Measurements from ENCODE around the gene PAK1IP1. TPM values are rescaled to one million over a fixed set of nuclear protein-coding genes. Genes with fewer than 3 reads are reported as not detected.

Gene PAK1IP1
- total and polyA plus RNA-seq, 2 experiments from 2014 or later = 22.8 to 28.1 TPM

GRCh38 chr6:10722820-10723566 lies 28.2 kb downstream of the PAK1IP1 start, which contains the start of gene TMEM14C:
TSS of gene TMEM14C (plus strand) at chr6:10723070. CDS start at chr6:10724614, 1,544 bp downstream.
- Histone ChIP-seq H3K4me1 (ENCODE audit: insufficient read depth) (peaks cover 14% of the 10 kb centered on the region; the same call in 1 of the 2 replicates), H3K79me2 (ENCODE audit: insufficient read depth) (peaks cover 49% of the 10 kb centered on the region), H3K9me3 (ENCODE audit: low read depth) (no peaks in the 10 kb centered on the region), H3K4me3 (peak within 1 kb of the TSS; percentile 96), H3K27ac (peak within 1 kb of the TSS; percentile 77), H3F3A (ENCODE audit: insufficient read depth) (peaks cover 12% of the 10 kb centered on the region; the same call in 1 of the 2 replicates), H3K36me3 (ENCODE audit: low read depth) (peaks cover 4% of the 10 kb centered on the region; the same call in 1 of the 2 replicates), H3K9ac (peak within 1 kb of the TSS; percentile 89), H4K20me1 (ENCODE audit: insufficient read depth) (no peaks in the 10 kb centered on the region), H3K4me2 (ENCODE audit: unreplicated experiment) (peak within 1 kb of the TSS; percentile 85), H3K9me2 (ENCODE audit: insufficient read depth) (no peaks in the 10 kb centered on the region), H3K27me3 (replicated peaks; ENCODE audit: insufficient read depth) (no peaks in the 10 kb centered on the region), H2AFZ (peak within 1 kb of the TSS; percentile 89)
- peak; percentile 99 for DNase-seq
- TF ChIP-seq EZH2phosphoT487 (IDR thresholded peaks at IDR 0.05; ENCODE audit: insufficient read depth, low read depth) (no peak), EZH2 (IDR thresholded peaks at IDR 0.05; ENCODE audit: insufficient read depth, poor library complexity, severe bottlenecking) (no peak)
- 0 to 1% methylated on average over 46 to 47 of the region's 55 CpGs for WGBS, 2 experiments (ENCODE audit: low coverage in 1 of 2, low lambda C conversion rate in 2 of 2, missing lambda C conversion rate in 2 of 2)
- in situ Hi-C loops (cut with MboI) = no loop called here

GRCh38 chr6:10723567-10723881 lies 28.8 kb downstream of the PAK1IP1 start:
- Histone ChIP-seq H3K4me1 (ENCODE audit: insufficient read depth) (peaks cover 14% of the 10 kb centered on the region; the same call in 1 of the 2 replicates), H3K9ac (peak overlapping the region; percentile 89), H3K36me3 (ENCODE audit: low read depth) (peaks cover 4% of the 10 kb centered on the region; the same call in 1 of the 2 replicates), H4K20me1 (ENCODE audit: insufficient read depth) (no peaks in the 10 kb centered on the region), H3K9me2 (ENCODE audit: insufficient read depth) (no peaks in the 10 kb centered on the region), H3F3A (ENCODE audit: insufficient read depth) (peaks cover 12% of the 10 kb centered on the region; the same call in 1 of the 2 replicates), H3K27ac (peak overlapping the region; percentile 77), H3K27me3 (replicated peaks; ENCODE audit: insufficient read depth) (no peaks in the 10 kb centered on the region), H3K9me3 (ENCODE audit: low read depth) (no peaks in the 10 kb centered on the region), H3K4me3 (peak overlapping the region; percentile 96), H3K79me2 (ENCODE audit: insufficient read depth) (peaks cover 50% of the 10 kb centered on the region), H3K4me2 (ENCODE audit: unreplicated experiment) (peak overlapping the region; percentile 82), H2AFZ (peak overlapping the region; percentile 89)
- no peak for TF ChIP-seq EZH2phosphoT487 (IDR thresholded peaks at IDR 0.05; ENCODE audit: insufficient read depth, low read depth)
- no peak for TF ChIP-seq EZH2 (IDR thresholded peaks at IDR 0.05; ENCODE audit: insufficient read depth, poor library complexity, severe bottlenecking)
- in situ Hi-C loops (cut with MboI) = no loop called here
- DNase-seq = peak; percentile 57
- 27 to 28% methylated on average over 7 of the region's 7 CpGs for WGBS, 2 experiments (ENCODE audit: low coverage in 1 of 2, low lambda C conversion rate in 2 of 2, missing lambda C conversion rate in 2 of 2)

- Histone ChIP-seq H3K9me2 (ENCODE audit: insufficient read depth) (no peaks in the 10 kb centered on the region), H3F3A (ENCODE audit: insufficient read depth) (peaks cover 12% of the 10 kb centered on the region; the same call in 1 of the 2 replicates), H3K9ac (no peak overlapping the region), H3K4me3 (no peak overlapping the region), H3K27me3 (replicated peaks; ENCODE audit: insufficient read depth) (no peaks in the 10 kb centered on the region), H3K36me3 (ENCODE audit: low read depth) (peaks cover 13% of the 10 kb centered on the region), H3K4me1 (ENCODE audit: insufficient read depth) (peaks cover 14% of the 10 kb centered on the region; the same call in 1 of the 2 replicates), H3K9me3 (ENCODE audit: low read depth) (no peaks in the 10 kb centered on the region), H4K20me1 (ENCODE audit: insufficient read depth) (no peaks in the 10 kb centered on the region), H3K27ac (no peak overlapping the region), H3K4me2 (ENCODE audit: unreplicated experiment) (peak overlapping the region; percentile 82), H3K79me2 (ENCODE audit: insufficient read depth) (peaks cover 50% of the 10 kb centered on the region), H2AFZ (no peak overlapping the region)
- no peak for DNase-seq
- in situ Hi-C loops (cut with MboI) = no loop called here
- WGBS, 2 experiments (ENCODE audit: low coverage in 1 of 2, low lambda C conversion rate in 2 of 2, missing lambda C conversion rate in 2 of 2) = 92 to 93% methylated on average over 6 of the region's 6 CpGs
- TF ChIP-seq EZH2 (IDR thresholded peaks at IDR 0.05; ENCODE audit: insufficient read depth, poor library complexity, severe bottlenecking) (no peak), EZH2phosphoT487 (IDR thresholded peaks at IDR 0.05; ENCODE audit: insufficient read depth, low read depth) (no peak)
Observed at GRCh38 chr6:10725044-10725443, 30.3 kb downstream of the PAK1IP1 start.

- Histone ChIP-seq H3K79me2 (ENCODE audit: insufficient read depth) (peaks cover 50% of the 10 kb centered on the region), H3F3A (ENCODE audit: insufficient read depth) (peaks cover 12% of the 10 kb centered on the region; the same call in 1 of the 2 replicates), H3K36me3 (ENCODE audit: low read depth) (peaks cover 18% of the 10 kb centered on the region), H3K4me1 (ENCODE audit: insufficient read depth) (peaks cover 14% of the 10 kb centered on the region; the same call in 1 of the 2 replicates), H3K9me2 (ENCODE audit: insufficient read depth) (no peaks in the 10 kb centered on the region), H3K9me3 (ENCODE audit: low read depth) (no peaks in the 10 kb centered on the region), H3K4me2 (ENCODE audit: unreplicated experiment) (no peak overlapping the region), H3K4me3 (no peak overlapping the region), H4K20me1 (ENCODE audit: insufficient read depth) (no peaks in the 10 kb centered on the region), H2AFZ (no peak overlapping the region), H3K27ac (no peak overlapping the region), H3K9ac (no peak overlapping the region), H3K27me3 (replicated peaks; ENCODE audit: insufficient read depth) (no peaks in the 10 kb centered on the region)
- in situ Hi-C loops (cut with MboI) = no loop called here
- TF ChIP-seq EZH2phosphoT487 (IDR thresholded peaks at IDR 0.05; ENCODE audit: insufficient read depth, low read depth) (no peak), EZH2 (IDR thresholded peaks at IDR 0.05; ENCODE audit: insufficient read depth, poor library complexity, severe bottlenecking) (no peak)
- no peak for DNase-seq
- 83 to 87% methylated on average over 8 to 9 of the region's 9 CpGs for WGBS, 2 experiments (ENCODE audit: low coverage in 1 of 2, low lambda C conversion rate in 2 of 2, missing lambda C conversion rate in 2 of 2)
Observed at GRCh38 chr6:10725716-10726115, 30.9 kb downstream of the PAK1IP1 start.

Data from GM23248 (cell line).